GM19328 (cell line): ENCODE measurements around the gene AP3S2.
"Not testable (repeated sequence)": the region's sequence is repeated elsewhere in the genome, so short reads cannot be mapped to it uniquely, and the experiment has no call there.

Experiments used
- ATAC-seq: cut with Tn5 transposase; IDR thresholded peaks from one replicate; pipeline ENCODE4 v1.9.1; 2021; ENCODE audit warnings: mild to moderate bottlenecking, moderate library complexity; ENCODE audit not compliant: unreplicated experiment

The AP3S2 gene

GRCh38 chr15:89893696-89894447 lies at the start of gene AP3S2:
Gene AP3S2, minus strand, starts transcription at chr15:89893994. Its CDS starts 45 bp downstream, at chr15:89893949.
- ATAC-seq = peak; percentile 76

GRCh38 chr15:89939910-89940309 lies 46.1 kb upstream of the AP3S2 start:
- ATAC-seq = no peak

- ATAC-seq = not testable (repeated sequence)
Measured at GRCh38 chr15:89939377-89939776, 45.6 kb upstream of the AP3S2 start.

- no peak for ATAC-seq
Measured at GRCh38 chr15:89937365-89938350, 43.9 kb upstream of the AP3S2 start.

GRCh38 chr15:89936786-89937265 lies 43.0 kb upstream of the AP3S2 start:
- no peak for ATAC-seq

- no peak for ATAC-seq
Measured at GRCh38 chr15:89936051-89936785, 42.4 kb upstream of the AP3S2 start.

GRCh38 chr15:89932880-89933279 lies 39.1 kb upstream of the AP3S2 start:
- no peak for ATAC-seq

GRCh38 chr15:89928421-89928820 lies 34.6 kb upstream of the AP3S2 start:
- no peak for ATAC-seq

- no peak for ATAC-seq
Measured at GRCh38 chr15:89926158-89926557, 32.4 kb upstream of the AP3S2 start.

GRCh38 chr15:89917442-89918101 lies 23.8 kb upstream of the AP3S2 start:
- no peak for ATAC-seq

- ATAC-seq = no peak
Measured at GRCh38 chr15:89916660-89917059, 22.9 kb upstream of the AP3S2 start.

- no peak for ATAC-seq
Measured at GRCh38 chr15:89912674-89913396, 19.0 kb upstream of the AP3S2 start, which contains the start of gene ARPIN. Gene ARPIN, minus strand, starts transcription at chr15:89912952. Its CDS starts 117 bp downstream, at chr15:89912835.

- ATAC-seq = no peak
Measured at GRCh38 chr15:89912145-89912673, 18.4 kb upstream of the AP3S2 start.

GRCh38 chr15:89910891-89911626 lies 17.3 kb upstream of the AP3S2 start:
- no peak for ATAC-seq

- no peak for ATAC-seq
Measured at GRCh38 chr15:89909611-89910010, 15.8 kb upstream of the AP3S2 start.

- ATAC-seq = no peak
Measured at GRCh38 chr15:89908226-89908625, 14.4 kb upstream of the AP3S2 start.

- no peak for ATAC-seq
Measured at GRCh38 chr15:89907289-89907688, 13.5 kb upstream of the AP3S2 start.

GRCh38 chr15:89905846-89906378 lies 12.1 kb upstream of the AP3S2 start:
- ATAC-seq = no peak
